IMR-90 (cell line): ENCODE results near the gene DDX46. TPM values are rescaled to one million over a fixed set of nuclear protein-coding genes. Genes with fewer than 3 reads are reported as not detected.

Source experiments
- ATAC-seq: fragments of 200-7000 bp; cut with Tn5 transposase; 2 replicates; pipeline ENCODE4 v1.9.1; 2020; ENCODE audit warnings: low read depth, mild to moderate bottlenecking, moderate library complexity
- BruUV-seq: library from RNA; stranded (reverse); fragments of 400-500 nt; replicated peaks from 2 replicates; lab custom pipeline; 2021; lab: Mats Ljungman, UMichigan
- CTCF ChIA-PET: fragments of 300-600 bp; formaldehyde crosslinking; extraction: SDS; loops from one replicate; lab custom pipeline; 2021; ENCODE audit warnings: antibody characterized with exemption; lab: Yijun Ruan, JAX
- POLR2A ChIA-PET: fragments of 300-600 bp; sonication (Branson Sonifier 250); formaldehyde crosslinking; loops from one replicate; lab custom pipeline; 2022; ENCODE audit warnings: antibody characterized with exemption; ENCODE audit not compliant: unreplicated experiment; lab: Charles Lee
- DNase-seq: peaks from one replicate; pipeline ENCODE4 v3.0.0; 2013
- H2AFZ ChIP-seq: replicated peaks from 2 replicates; pipeline ENCODE3; 2013; ENCODE audit warnings: low read length, mild to moderate bottlenecking; ENCODE audit not compliant: poor library complexity
- H2AK5ac ChIP-seq: 2 replicates; pipeline ENCODE4 v1.6.1; 2013; ENCODE audit warnings: low read depth, low read length, inconsistent platforms
- H2AK9ac ChIP-seq: replicated peaks from 2 replicates; pipeline ENCODE3; 2013; ENCODE audit warnings: mild to moderate bottlenecking, low read depth, low read length, moderate library complexity; ENCODE audit not compliant: poor library complexity
- H2BK120ac ChIP-seq: 2 replicates; pipeline ENCODE4 v1.6.1; 2013; ENCODE audit warnings: low read depth, low read length, inconsistent platforms
- H2BK15ac ChIP-seq: 3 replicates; pipeline ENCODE4 v1.6.1; 2013; ENCODE audit warnings: low read depth, low read length, inconsistent platforms
- H2BK20ac ChIP-seq: 2 replicates; pipeline ENCODE4 v1.6.1; 2013; ENCODE audit warnings: low read depth, mild to moderate bottlenecking, inconsistent platforms, low read length, moderate library complexity
- H2BK5ac ChIP-seq: 2 replicates; pipeline ENCODE4 v1.6.1; 2013; ENCODE audit warnings: mild to moderate bottlenecking, low read depth, low read length, inconsistent platforms; ENCODE audit not compliant: poor library complexity, severe bottlenecking
- H3K14ac ChIP-seq: replicated peaks from 2 replicates; pipeline ENCODE4 v1.6.1; 2013; ENCODE audit warnings: low read depth, low read length, inconsistent platforms
- H3K18ac ChIP-seq: 2 replicates; pipeline ENCODE4 v1.6.1; 2013; ENCODE audit warnings: low read depth, low read length, control low read depth
- H3K23ac ChIP-seq: 2 replicates; pipeline ENCODE4 v1.6.1; 2013; ENCODE audit warnings: low read depth, low read length, inconsistent platforms
- H3K27ac ChIP-seq: 2 replicates; pipeline ENCODE4 v1.5.1; 2013; ENCODE audit warnings: mild to moderate bottlenecking, control low read depth, low read length; ENCODE audit not compliant: insufficient read depth
- H3K27me3 ChIP-seq: 2 replicates; pipeline ENCODE4 v1.6.1; 2013; ENCODE audit warnings: low read length; ENCODE audit not compliant: control insufficient read depth, insufficient read depth
- H3K36me3 ChIP-seq: 2 replicates; pipeline ENCODE4 v1.6.1; 2013; ENCODE audit warnings: low read length, mixed read lengths; ENCODE audit not compliant: control insufficient read depth, insufficient read depth
- H3K4ac ChIP-seq: 2 replicates; pipeline ENCODE4 v1.6.1; 2013; ENCODE audit warnings: low read depth, low read length, inconsistent platforms
- H3K4me1 ChIP-seq: 2 replicates; pipeline ENCODE4 v1.6.1; 2013; ENCODE audit warnings: low read length, mixed read lengths; ENCODE audit not compliant: control insufficient read depth, insufficient read depth
- H3K4me2 ChIP-seq: 2 replicates; pipeline ENCODE4 v1.6.1; 2013; ENCODE audit warnings: low read depth, mild to moderate bottlenecking, control low read depth, low read length, moderate library complexity
- H3K4me3 ChIP-seq: 2 replicates; pipeline ENCODE4 v1.5.1; 2013; ENCODE audit warnings: low read depth, mild to moderate bottlenecking, control low read depth, low read length, moderate library complexity; ENCODE audit not compliant: insufficient read depth
- H3K56ac ChIP-seq: 2 replicates; pipeline ENCODE4 v1.6.1; 2013; ENCODE audit warnings: low read length, inconsistent platforms; ENCODE audit not compliant: insufficient read depth; ENCODE audit errors: extremely low read depth
- H3K79me1 ChIP-seq, 2 experiments: 2 replicates each; pipeline ENCODE4 v1.6.1; 2013; ENCODE audit warnings: low read length in 2 of 2, inconsistent platforms in 1 of 2, low read depth in 1 of 2
- H3K9ac ChIP-seq: 2 replicates; pipeline ENCODE4 v1.6.1; 2013; ENCODE audit warnings: low read depth, low read length, control low read depth
- H3K9me1 ChIP-seq: 2 replicates; pipeline ENCODE4 v1.6.1; 2013; ENCODE audit warnings: low read length, inconsistent platforms; ENCODE audit not compliant: insufficient read depth
- H3K9me3 ChIP-seq: 2 replicates; pipeline ENCODE4 v1.6.1; 2013; ENCODE audit warnings: low read length; ENCODE audit not compliant: control insufficient read depth, insufficient read depth
- H4K20me1 ChIP-seq: 2 replicates; pipeline ENCODE4 v1.6.1; 2013; ENCODE audit warnings: low read length, inconsistent platforms; ENCODE audit not compliant: insufficient read depth
- H4K5ac ChIP-seq: 2 replicates; pipeline ENCODE4 v1.6.1; 2013; ENCODE audit warnings: mild to moderate bottlenecking, low read depth, low read length, control low read depth
- H4K8ac ChIP-seq, 2 experiments: 2 replicates each; pipeline ENCODE4 v1.6.1; 2013; ENCODE audit warnings: low read depth in 2 of 2, low read length in 2 of 2, control low read depth in 1 of 2, inconsistent platforms in 1 of 2
- H4K91ac ChIP-seq: 2 replicates; pipeline ENCODE4 v1.6.1; 2013; ENCODE audit warnings: low read depth, low read length, inconsistent platforms; ENCODE audit not compliant: insufficient read depth
- BHLHE40 ChIP-seq: fragments of 150-350 bp; IDR thresholded peaks from 2 replicates; pipeline ENCODE4 v1.6.1; 2016; ENCODE audit warnings: mild to moderate bottlenecking, low read depth, low read length
- CEBPB ChIP-seq: IDR thresholded peaks from 2 replicates; pipeline ENCODE4 v1.6.1; 2012; ENCODE audit warnings: low read depth, low read length, improper control_type of control experiment
- CHD1 ChIP-seq: IDR thresholded peaks from 2 replicates; pipeline ENCODE4 v1.6.1; 2012; ENCODE audit warnings: low read depth, low read length, improper control_type of control experiment
- CTCF ChIP-seq: conservative IDR thresholded peaks from 2 replicates; pipeline ENCODE4 v1.5.1; 2012; ENCODE audit warnings: mild to moderate bottlenecking, low read depth, low read length, improper control_type of control experiment
- ELK1 ChIP-seq: fragments of 150-350 bp; IDR thresholded peaks from 2 replicates; pipeline ENCODE4 v1.6.1; 2016; ENCODE audit warnings: low read depth, mild to moderate bottlenecking, low read length, moderate library complexity, borderline replicate concordance
- FOS ChIP-seq: fragments of 150-350 bp; IDR thresholded peaks from 2 replicates; pipeline ENCODE4 v1.6.1; 2016; ENCODE audit warnings: low read depth, low read length
- MAFK ChIP-seq: IDR thresholded peaks from 2 replicates; pipeline ENCODE4 v1.6.1; 2012; ENCODE audit warnings: low read depth, low read length, improper control_type of control experiment
- MAZ ChIP-seq: IDR thresholded peaks from 2 replicates; pipeline ENCODE4 v1.6.1; 2012; ENCODE audit warnings: low read depth, mild to moderate bottlenecking, low read length, improper control_type of control experiment, moderate library complexity, borderline replicate concordance
- MXI1 ChIP-seq: IDR thresholded peaks from 2 replicates; pipeline ENCODE4 v1.6.1; 2012; ENCODE audit warnings: low read depth, mild to moderate bottlenecking, low read length, moderate library complexity, borderline replicate concordance
- POLR2A ChIP-seq: IDR thresholded peaks from 2 replicates; pipeline ENCODE4 v1.6.1; 2012; ENCODE audit warnings: mild to moderate bottlenecking, low read depth, low read length
- RAD21 ChIP-seq: IDR thresholded peaks from 2 replicates; pipeline ENCODE4 v1.6.1; 2012; ENCODE audit warnings: low read length, improper control_type of control experiment
- RCOR1 ChIP-seq: IDR thresholded peaks from 2 replicates; pipeline ENCODE4 v1.6.1; 2012; ENCODE audit warnings: mild to moderate bottlenecking, low read length, improper control_type of control experiment; ENCODE audit not compliant: insufficient replicate concordance
- RFX5 ChIP-seq: IDR thresholded peaks from 2 replicates; pipeline ENCODE4 v1.8.0; 2012; ENCODE audit warnings: low read depth, mild to moderate bottlenecking, low read length, moderate library complexity
- SMC3 ChIP-seq: fragments of 150-350 bp; IDR thresholded peaks from 2 replicates; pipeline ENCODE4 v1.6.1; 2016; ENCODE audit warnings: low read depth, mild to moderate bottlenecking, antibody characterized with exemption, low read length, moderate library complexity
- USF2 ChIP-seq: fragments of 150-350 bp; IDR thresholded peaks from 2 replicates; pipeline ENCODE4 v1.6.1; 2017; ENCODE audit warnings: mild to moderate bottlenecking, antibody characterized with exemption, low read length, low read depth
- WGBS, 2 experiments: methylation state at CpG; one replicate each; pipeline versions ENCODE4 v1.1.5 to v1.1.7; 2013; ENCODE audit warnings: missing lambda C conversion rate in 2 of 2; ENCODE audit not compliant: insufficient read length in 1 of 2; ENCODE audit errors: extremely low coverage in 2 of 2; 5-methylcytosine and 5-hydroxymethylcytosine counted together
- dilution Hi-C: fragments of 300-500 bp; cut with HindIII; formaldehyde crosslinking; loops from one replicate; pipeline ENCODE4 v1.14.3; 2018; ENCODE audit warnings: low sequenced_read_pairs; ENCODE audit not compliant: unreplicated experiment
- in situ Hi-C: fragments of 300-500 bp; cut with MboI; formaldehyde crosslinking; loops from 3 replicates; pipeline ENCODE4 v1.14.3; 2019; ENCODE audit warnings: low sequenced_read_pairs, inconsistent platforms, mixed read lengths
- intact Hi-C: fragments of 100-400 bp; cut with micrococcal nuclease; formaldehyde crosslinking; loops from 2 replicates; pipeline ENCODE4 v1.10.0; 2022
- polyA plus RNA-seq, 3 experiments: library from polyadenylated mRNA; depleted of rRNA; stranded (reverse); fragments of >200 nt; gene quantifications; 2 replicates each; pipeline ENCODE4 v1.2.3, GENCODE V29; 2012; ENCODE audit warnings: low replicate concordance in 1 of 3
- total RNA-seq: library from RNA; depleted of rRNA; stranded (reverse); fragments of >200 nt; gene quantifications from 2 replicates; pipeline ENCODE4 v1.2.3, GENCODE V29; 2012

DDX46 gene
- total and polyA plus RNA-seq, 2 of the 4 experiments (the other 2 are of a cell fraction), result 22.5 to 26.0 TPM

- no peaks in the 10 kb centered on the region for H3K27me3 ChIP-seq
- H3K79me1 ChIP-seq, result peaks cover 0 to 5% of the 10 kb centered on the region in 2 experiments; a peak in 1 of 4 replicates
- no peak for TF ChIP-seq POLR2A
- no peak for TF ChIP-seq MAFK
- no peak for TF ChIP-seq RFX5
- TF ChIP-seq FOS, result no peak
- TF ChIP-seq CHD1, result no peak
- TF ChIP-seq MAZ, result no peak
- TF ChIP-seq ELK1, result no peak
- no peak for TF ChIP-seq BHLHE40
- TF ChIP-seq RCOR1, result no peak
- no peak for TF ChIP-seq CEBPB
- TF ChIP-seq MXI1, result no peak
- no peak for TF ChIP-seq USF2
- no peak for TF ChIP-seq CTCF
- TF ChIP-seq SMC3, result no peak
- no peak for TF ChIP-seq RAD21
- no peaks in the 10 kb centered on the region for H3K4me1 ChIP-seq
- no peak overlapping the region for H3K4me3 ChIP-seq
- H3K23ac ChIP-seq, result no peak overlapping the region
- ATAC-seq (no peak), DNase-seq (no peak)
- H4K8ac ChIP-seq, result no peak overlapping the region
- no peak overlapping the region for H2BK15ac ChIP-seq
- H2BK120ac ChIP-seq, result no peak overlapping the region
- dilution Hi-C loops, result no loop called here
- H2AK5ac ChIP-seq, result no peak overlapping the region
- no CpG with 5 or more reads among the region's 1 CpG for WGBS, 2 experiments
- BruUV-seq, result no TSS peak
- H3K18ac ChIP-seq, result no peak overlapping the region
- ChIA-PET CTCF (no interaction called here), POLR2A (no interaction called here)
- no peak overlapping the region for H4K5ac ChIP-seq
- no peak overlapping the region for H4K91ac ChIP-seq
- no peaks in the 10 kb centered on the region for H4K20me1 ChIP-seq
- H3K9me3 ChIP-seq, result no peaks in the 10 kb centered on the region
- no peak overlapping the region for H3K4me2 ChIP-seq
- peaks cover 26% of the 10 kb centered on the region for H3K36me3 ChIP-seq
- H3K56ac ChIP-seq, result no peak overlapping the region
- no peak overlapping the region for H3K9ac ChIP-seq
- peaks cover 4% of the 10 kb centered on the region; the same call in 1 of the 2 replicates for H3K9me1 ChIP-seq
- no peak overlapping the region for H2BK20ac ChIP-seq
- H3K14ac ChIP-seq, result no peak overlapping the region
- no peak overlapping the region for H2BK5ac ChIP-seq
- H2AFZ ChIP-seq, result no peak overlapping the region
- no peak overlapping the region for H2AK9ac ChIP-seq
- no peak overlapping the region for H3K4ac ChIP-seq
- in situ Hi-C loops, result no loop called here
- H3K27ac ChIP-seq, result no peak overlapping the region
- intact Hi-C loops, result loop anchor here (5.0 kb wide), 1 partner anchor 37 kb away; no protein-coding TSS in a partner anchor
These were observed 66.1 kb downstream of the DDX46 start for GRCh38 chr5:134824681-134825080.
